Adrenal gland (tissue), 12 donors: ENCODE measurements around the gene NRP2. TPM values are rescaled to one million over a fixed set of nuclear protein-coding genes. Genes with fewer than 3 reads are reported as not detected.

Source experiments
- DNase-seq, 7 donors: peaks; one replicate each; pipeline ENCODE4 v3.0.0-alpha.2; 2019 to 2020
- H3K27ac ChIP-seq, 5 donors: fragments of 200-600 bp; sonication (generic) in 4 of 5; 1 replicate in 3 of 5; 2 replicates in 2 of 5; pipeline versions ENCODE4 v1.5.1 to v1.8.0; 2016 to 2020; ENCODE audit warnings: mild to moderate bottlenecking in 1 of 5
- H3K27me3 ChIP-seq: fragments of 200-600 bp; 2 replicates; pipeline ENCODE4 v1.8.0; 2021
- H3K36me3 ChIP-seq, 2 donors: fragments of 200-600 bp; replicated peaks in 1 of 2; 1 replicate in 1 of 2; 2 replicates in 1 of 2; pipeline versions ENCODE4 v1.5.1 to v1.8.0; 2018 to 2022
- H3K4me1 ChIP-seq, 2 donors: fragments of 200-600 bp; replicated peaks in 1 of 2; 1 replicate in 1 of 2; 2 replicates in 1 of 2; pipeline versions ENCODE4 v1.5.1 to v1.8.0; 2018 to 2021
- H3K4me3 ChIP-seq, 4 donors: fragments of 200-600 bp; sonication (generic) in 3 of 4; one replicate each; pipeline ENCODE4 v1.5.1; 2016 to 2018
- H3K9me3 ChIP-seq, 3 donors: fragments of 200-600 bp; sonication (generic) in 1 of 3; replicated peaks in 1 of 3; 1 replicate in 2 of 3; 2 replicates in 1 of 3; pipeline versions ENCODE4 v1.5.1 to v1.8.0; 2016 to 2021
- CTCF ChIP-seq, 6 experiments: fragments of 450-650 bp in 4 of 6; fragments of 200-600 bp in 2 of 6; sonication (generic) in 1 of 6; IDR thresholded peaks; 1 replicate in 5 of 6; 2 replicates in 1 of 6; pipeline versions ENCODE4 v1.5.1 to v1.8.0; 2016 to 2021; ENCODE audit warnings: antibody characterized with exemption in 6 of 6, mild to moderate bottlenecking in 2 of 6, moderate library complexity in 1 of 6
- POLR2A ChIP-seq, 2 donors: fragments of 450-650 bp; IDR thresholded peaks; one replicate each; pipeline ENCODE4 v1.6.1; 2017; ENCODE audit warnings: antibody characterized with exemption in 2 of 2, mild to moderate bottlenecking in 2 of 2, moderate library complexity in 1 of 2
- WGBS, 4 donors: extraction: QIAGEN DNeasy Blood & Tissue Kit in 2 of 4; methylation state at CpG; one replicate each; pipeline versions ENCODE4 v1.1.5 to v1.1.7; 2013 to 2017; 5-methylcytosine and 5-hydroxymethylcytosine counted together
- intact Hi-C, 2 donors: fragments of 100-400 bp; cut with DNase I; formaldehyde crosslinking; loops; one replicate each; pipeline versions ENCODE4 v1.14.1 to v1.15.0; 2022 to 2023
- polyA plus RNA-seq, 3 donors: library from polyadenylated mRNA; stranded (reverse); fragments of 200-250 nt in 2 of 3; fragments of 350-450 nt in 1 of 3; fragmentation: Illumina TruSeq in 1 of 3; extraction: RNeasy Lipid Tissue Mini Kit (QIAGEN cat#74804) in 1 of 3; gene quantifications; one replicate each; pipeline ENCODE4 v1.2.3, GENCODE V29; 2013 to 2014
- total RNA-seq, 9 donors: library from RNA; depleted of rRNA in 4 of 9; stranded (reverse); fragments of >200 nt in 4 of 9; fragments of 120-200 nt in 1 of 9; fragmentation: NEBNext Ultra II Directional in 1 of 9; extraction: Animal tissue kit (Norgen Biotek cat#: 25700) in 1 of 9; gene quantifications; one replicate each; pipeline versions ENCODE4 v1.1.0 to v1.2.4, GENCODE V29; 2013 to 2023
- donor health status: healthy with polysubstance abuse.
- donor health status: Bipolar disorder and iron deficiency.
- donor health status: DM: yes; HTN: yes; CAD: no.
- donor health status: DM: no; HTN: no; CAD: no.
- donor health status: DM: no; HTN: no; CAD: no.
- donor health status: DM: yes; HTN: yes; CAD: no.

NRP2 gene
- total and polyA plus RNA-seq, 12 donors, result 27.6 to 205 (median 93.1) TPM

DNA sequence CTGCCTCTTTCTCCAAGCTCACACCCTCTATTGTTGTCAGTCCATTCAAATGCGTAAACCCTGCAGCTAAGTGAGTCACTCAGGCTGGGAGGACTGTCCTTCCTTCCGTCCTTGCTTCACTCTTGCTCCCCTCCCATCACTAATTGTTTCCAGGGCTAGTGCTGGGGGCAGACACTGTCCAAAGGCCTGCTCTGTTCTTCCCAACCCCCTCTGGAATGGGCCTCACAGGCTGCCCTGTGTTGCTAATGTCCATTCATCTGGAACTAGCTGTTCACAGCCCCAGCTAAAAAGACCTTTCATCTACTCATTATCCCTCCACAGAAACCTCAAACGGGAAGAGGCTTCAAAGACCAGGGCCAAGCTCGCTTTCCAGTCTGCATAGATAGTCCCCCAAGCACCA, 31.9 kb upstream of the NRP2 start:
- TF ChIP-seq POLR2A (IDR thresholded peaks at IDR 0.05) (no peak), CTCF (IDR thresholded peaks at IDR 0.05) (no peak)
- 53 to 72% (median 63%) methylated on average over 4 of the region's 4 CpGs for WGBS, 4 donors
- no peaks in the 10 kb centered on the region for H3K4me1 ChIP-seq
- no peak overlapping the region for H3K4me3 ChIP-seq
- H3K27me3 ChIP-seq, result no peaks in the 10 kb centered on the region
- no peak overlapping the region for H3K27ac ChIP-seq
- no peaks in the 10 kb centered on the region for H3K36me3 ChIP-seq
- peak in 1 of 7 donors; percentile 24 for DNase-seq
- H3K9me3 ChIP-seq, result no peaks in the 10 kb centered on the region
- intact Hi-C loops, result no loop called here

- H3K27me3 ChIP-seq, result no peaks in the 10 kb centered on the region
- no peak for DNase-seq
- no peak overlapping the region for H3K27ac ChIP-seq
- no peak for TF ChIP-seq CTCF (IDR thresholded peaks at IDR 0.05)
- TF ChIP-seq POLR2A (IDR thresholded peaks at IDR 0.05), result no peak
- no peak overlapping the region for H3K4me3 ChIP-seq
- H3K4me1 ChIP-seq, result no peaks in the 10 kb centered on the region
- 95 to 97% (median 96%) methylated on average over 7 of the region's 7 CpGs for WGBS, 4 donors
- H3K9me3 ChIP-seq, result no peaks in the 10 kb centered on the region
- H3K36me3 ChIP-seq, result no peaks in the 10 kb centered on the region
- intact Hi-C loops, result no loop called here
These were observed 31.4 kb upstream of the NRP2 start for GRCh38 chr2:205650931-205651330.

GRCh38 chr2:205651719-205652118, 30.6 kb upstream of the NRP2 start:
- TF ChIP-seq CTCF (IDR thresholded peaks at IDR 0.05) (no peak), POLR2A (IDR thresholded peaks at IDR 0.05) (no peak)
- Histone ChIP-seq H3K27me3 (no peaks in the 10 kb centered on the region), H3K36me3 (no peaks in the 10 kb centered on the region), H3K27ac (no peak overlapping the region), H3K9me3 (no peaks in the 10 kb centered on the region), H3K4me3 (no peak overlapping the region), H3K4me1 (no peaks in the 10 kb centered on the region)
- WGBS, 4 donors, result 0% methylated on average over 1 of the region's 1 CpG
- intact Hi-C loops, result no loop called here
- no peak for DNase-seq

GRCh38 chr2:205654878-205655605, 27.3 kb upstream of the NRP2 start:
- H3K36me3 ChIP-seq, result no peaks in the 10 kb centered on the region
- no peak for TF ChIP-seq POLR2A (IDR thresholded peaks at IDR 0.05)
- no peak for TF ChIP-seq CTCF (IDR thresholded peaks at IDR 0.05)
- no peaks in the 10 kb centered on the region for H3K27me3 ChIP-seq
- intact Hi-C loops, result no loop called here
- WGBS, 4 donors, result 77 to 89% (median 84%) methylated on average over 10 of the region's 10 CpGs
- no peaks in the 10 kb centered on the region for H3K4me1 ChIP-seq
- no peak overlapping the region for H3K27ac ChIP-seq
- no peaks in the 10 kb centered on the region for H3K9me3 ChIP-seq
- H3K4me3 ChIP-seq, result no peak overlapping the region
- no peak for DNase-seq
